K562 (cell line): ENCODE results near the gene IL21. TPM values are rescaled to one million over a fixed set of nuclear protein-coding genes. Genes with fewer than 3 reads are reported as not detected.

ENCODE experiments used
- CBX1 ChIP-seq: sonication (generic); IDR thresholded peaks from 2 replicates; pipeline ENCODE4 v1.6.1; 2016; ENCODE audit warnings: antibody characterized with exemption, low read depth, mild to moderate bottlenecking
- EP400 ChIP-seq: fragments of 450-650 bp; IDR thresholded peaks from 2 replicates; pipeline ENCODE4 v1.6.1; 2017; ENCODE audit warnings: antibody characterized with exemption, mild to moderate bottlenecking, moderate library complexity
- GTF2F1 ChIP-seq: IDR thresholded peaks from 2 replicates; pipeline ENCODE4 v1.6.1; 2011; ENCODE audit warnings: low read depth, low read length, improper control_type of control experiment
- HMG20B ChIP-seq: fragments of 250-450 bp; sonication (Bioruptor Pico); IDR thresholded peaks from 2 replicates; pipeline ENCODE4 v1.5.0; 2021; ENCODE audit warnings: mild to moderate bottlenecking
- HNRNPK ChIP-seq: fragments of 200-400 bp; formaldehyde crosslinking; IDR thresholded peaks from one replicate; pipeline ENCODE4 v1.6.1; 2018; ENCODE audit warnings: mild to moderate bottlenecking, low read depth, low read length; ENCODE audit not compliant: poor library complexity, severe bottlenecking
- MBD2 ChIP-seq: sonication (generic); IDR thresholded peaks from 2 replicates; pipeline ENCODE4 v1.6.1; 2016; ENCODE audit warnings: low read depth, borderline replicate concordance
- MEF2A ChIP-seq: IDR thresholded peaks from 2 replicates; pipeline ENCODE4 v1.6.1; 2011; ENCODE audit warnings: low read depth, mild to moderate bottlenecking, low read length, moderate library complexity; ENCODE audit not compliant: control insufficient read depth
- NFATC3 ChIP-seq: fragments of 450-650 bp; IDR thresholded peaks from 2 replicates; pipeline ENCODE4 v1.6.1; 2017; ENCODE audit warnings: mild to moderate bottlenecking
- NRF1 ChIP-seq, 2 experiments: fragments of 450-650 bp; IDR thresholded peaks in 1 of 2; conservative IDR thresholded peaks in 1 of 2; 2 replicates each; pipeline ENCODE4 v1.6.1; 2014; ENCODE audit warnings: mild to moderate bottlenecking in 2 of 2
- RBM25 ChIP-seq: fragments of 200-400 bp; formaldehyde crosslinking; IDR thresholded peaks from 2 replicates; pipeline ENCODE4 v1.6.1; 2018; ENCODE audit warnings: low read length, low read depth, moderate library complexity; ENCODE audit not compliant: severe bottlenecking
- SREBF1 ChIP-seq: fragments of 150-350 bp; IDR thresholded peaks from 2 replicates; pipeline ENCODE4 v1.6.1; 2014; ENCODE audit warnings: antibody characterized with exemption, low read depth, low read length, borderline replicate concordance
- ZBTB7A ChIP-seq: IDR thresholded peaks from 2 replicates; pipeline ENCODE4 v1.6.1; 2011; ENCODE audit warnings: low read depth, mild to moderate bottlenecking, low read length, moderate library complexity, borderline replicate concordance; ENCODE audit not compliant: control insufficient read depth
- ZNF124 ChIP-seq: sonication (generic); formaldehyde crosslinking; IDR thresholded peaks from 2 replicates; pipeline ENCODE4 v1.8.1; 2022; ENCODE audit warnings: missing genetic modification reagents
- ZNF354B ChIP-seq: fragments of 250-450 bp; sonication (Bioruptor Pico); IDR thresholded peaks from 2 replicates; pipeline ENCODE4 v1.4.0; 2020
- polyA plus RNA-seq, 8 experiments: library from polyadenylated mRNA; depleted of rRNA in 4 of 8; stranded (reverse) in 5 of 8; unstranded in 3 of 8; fragments of >200 nt; fragmentation: Nextera tagmentation in 2 of 8; fragmentation: Illumina TruSeq in 1 of 8; extraction: Ambion mirVana in 2 of 8; extraction: Trizol in 1 of 8; gene quantifications; 2 replicates each; pipeline versions ENCODE4 v1.2.1 to v1.2.3, GENCODE V29; 2011 to 2014; ENCODE audit warnings: inconsistent platforms in 1 of 8, missing spikeins in 1 of 8
- total RNA-seq, 7 experiments: library from RNA; depleted of rRNA in 6 of 7; stranded (reverse); fragments of >200 nt in 6 of 7; fragmentation: Illumina TruSeq in 2 of 7; extraction: Trizol in 2 of 7; gene quantifications; 2 replicates each; pipeline versions ENCODE4 v1.2.1 to v1.2.3, GENCODE V29; 2011 to 2021; ENCODE audit warnings: low replicate concordance in 1 of 7
- TF ChIP-seq, protein P1 (sequence below), 2 experiments: IDR thresholded peaks in 1 of 2; conservative IDR thresholded peaks in 1 of 2; 2 replicates each; pipeline ENCODE4 v1.6.1; 2016; ENCODE audit warnings: low read depth in 2 of 2, mild to moderate bottlenecking in 1 of 2, missing compliant biosample characterization in 1 of 2, missing genetic modification characterization in 1 of 2, moderate library complexity in 1 of 2
- TF ChIP-seq, protein P2 (sequence below): sonication (generic); formaldehyde crosslinking; IDR thresholded peaks from 2 replicates; pipeline ENCODE4 v1.8.0; 2022; ENCODE audit warnings: missing genetic modification reagents, mild to moderate bottlenecking, borderline replicate concordance
- TF ChIP-seq, protein P3 (sequence below): fragments of 250-450 bp; sonication (Bioruptor Pico); IDR thresholded peaks from 2 replicates; pipeline ENCODE4 v1.4.0; 2020; ENCODE audit warnings: mild to moderate bottlenecking, moderate library complexity, borderline replicate concordance
- TF ChIP-seq, protein P4 (sequence below): fragments of 250-450 bp; sonication (Bioruptor Pico); IDR thresholded peaks from 2 replicates; pipeline ENCODE4 v1.8.0; 2021; ENCODE audit warnings: mild to moderate bottlenecking, moderate library complexity

IL21 gene
- total and polyA plus RNA-seq, 9 of the 15 experiments (the other 6 are each of a cell fraction or from before 2014, with no cell fraction given) = not detected

DNA sequence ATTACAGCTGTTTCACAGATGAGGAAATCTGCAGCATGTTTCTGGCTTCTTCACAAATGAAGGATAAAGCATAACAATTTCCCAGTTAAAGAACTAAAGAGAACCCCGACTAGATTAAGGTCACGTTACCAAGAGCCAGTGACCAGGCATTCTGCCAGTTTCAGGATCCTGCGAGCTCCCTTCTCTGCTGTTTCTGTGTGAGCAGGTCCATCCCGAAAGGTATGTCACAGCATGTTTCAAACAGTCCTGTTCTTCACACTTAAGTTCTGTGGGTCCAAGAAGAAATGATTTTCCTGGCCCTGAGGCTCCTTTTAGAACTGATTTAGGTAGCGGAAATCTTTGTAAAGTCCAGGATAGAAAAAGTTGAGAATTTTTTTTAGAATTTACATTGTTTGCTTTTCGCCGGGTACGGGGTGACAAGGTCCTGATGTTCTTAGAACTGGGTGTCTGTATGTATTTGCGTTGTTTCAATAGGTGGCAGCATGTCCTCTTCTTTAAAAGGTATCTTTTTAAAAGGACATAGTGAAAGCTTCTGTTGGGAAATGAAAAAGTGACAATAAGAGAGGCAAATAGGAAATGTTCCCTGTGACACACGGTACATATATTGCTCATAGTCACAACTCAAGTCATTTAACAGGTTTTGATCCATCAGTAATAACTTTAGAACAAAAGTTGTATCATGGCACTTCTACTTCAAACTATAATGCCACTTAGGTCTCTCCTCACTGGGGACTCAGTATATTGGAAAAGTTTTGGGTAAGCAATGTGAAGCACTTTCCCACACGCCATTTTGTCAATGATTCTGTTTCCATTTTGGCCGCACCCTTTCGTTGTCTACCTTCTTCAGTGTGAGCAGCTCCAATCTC lies 18.4 kb downstream of the IL21 start (continued):
- TF ChIP-seq, protein P1, sequence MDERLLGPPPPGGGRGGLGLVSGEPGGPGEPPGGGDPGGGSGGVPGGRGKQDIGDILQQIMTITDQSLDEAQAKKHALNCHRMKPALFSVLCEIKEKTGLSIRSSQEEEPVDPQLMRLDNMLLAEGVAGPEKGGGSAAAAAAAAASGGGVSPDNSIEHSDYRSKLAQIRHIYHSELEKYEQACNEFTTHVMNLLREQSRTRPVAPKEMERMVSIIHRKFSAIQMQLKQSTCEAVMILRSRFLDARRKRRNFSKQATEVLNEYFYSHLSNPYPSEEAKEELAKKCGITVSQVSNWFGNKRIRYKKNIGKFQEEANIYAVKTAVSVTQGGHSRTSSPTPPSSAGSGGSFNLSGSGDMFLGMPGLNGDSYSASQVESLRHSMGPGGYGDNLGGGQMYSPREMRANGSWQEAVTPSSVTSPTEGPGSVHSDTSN (CRISPR knock-in tag; IDR thresholded peaks at IDR 0.05; ENCODE audit: low read depth) = no peak
- TF ChIP-seq, protein P1 (tag; conservative IDR thresholded peaks at IDR 0.05; ENCODE audit: low read depth) = peak; percentile 35; the same call in 1 of the 2 replicates
- TF ChIP-seq GTF2F1 = no peak
- no peak for TF ChIP-seq ZBTB7A
- no peak for TF ChIP-seq HMG20B (CRISPR knock-in tag)
- no peak for TF ChIP-seq NFATC3
- TF ChIP-seq MBD2 = no peak
- no peak for TF ChIP-seq NRF1 (conservative IDR thresholded peaks at IDR 0.05 in 1 of 2, IDR thresholded peaks at IDR 0.05 in 1 of 2)
- peak; percentile 31 for TF ChIP-seq EP400
- TF ChIP-seq, protein P2, sequence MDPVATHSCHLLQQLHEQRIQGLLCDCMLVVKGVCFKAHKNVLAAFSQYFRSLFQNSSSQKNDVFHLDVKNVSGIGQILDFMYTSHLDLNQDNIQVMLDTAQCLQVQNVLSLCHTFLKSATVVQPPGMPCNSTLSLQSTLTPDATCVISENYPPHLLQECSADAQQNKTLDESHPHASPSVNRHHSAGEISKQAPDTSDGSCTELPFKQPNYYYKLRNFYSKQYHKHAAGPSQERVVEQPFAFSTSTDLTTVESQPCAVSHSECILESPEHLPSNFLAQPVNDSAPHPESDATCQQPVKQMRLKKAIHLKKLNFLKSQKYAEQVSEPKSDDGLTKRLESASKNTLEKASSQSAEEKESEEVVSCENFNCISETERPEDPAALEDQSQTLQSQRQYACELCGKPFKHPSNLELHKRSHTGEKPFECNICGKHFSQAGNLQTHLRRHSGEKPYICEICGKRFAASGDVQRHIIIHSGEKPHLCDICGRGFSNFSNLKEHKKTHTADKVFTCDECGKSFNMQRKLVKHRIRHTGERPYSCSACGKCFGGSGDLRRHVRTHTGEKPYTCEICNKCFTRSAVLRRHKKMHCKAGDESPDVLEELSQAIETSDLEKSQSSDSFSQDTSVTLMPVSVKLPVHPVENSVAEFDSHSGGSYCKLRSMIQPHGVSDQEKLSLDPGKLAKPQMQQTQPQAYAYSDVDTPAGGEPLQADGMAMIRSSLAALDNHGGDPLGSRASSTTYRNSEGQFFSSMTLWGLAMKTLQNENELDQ (CRISPR knock-in tag) = no peak
- TF ChIP-seq RBM25 = no peak
- TF ChIP-seq, protein P3, sequence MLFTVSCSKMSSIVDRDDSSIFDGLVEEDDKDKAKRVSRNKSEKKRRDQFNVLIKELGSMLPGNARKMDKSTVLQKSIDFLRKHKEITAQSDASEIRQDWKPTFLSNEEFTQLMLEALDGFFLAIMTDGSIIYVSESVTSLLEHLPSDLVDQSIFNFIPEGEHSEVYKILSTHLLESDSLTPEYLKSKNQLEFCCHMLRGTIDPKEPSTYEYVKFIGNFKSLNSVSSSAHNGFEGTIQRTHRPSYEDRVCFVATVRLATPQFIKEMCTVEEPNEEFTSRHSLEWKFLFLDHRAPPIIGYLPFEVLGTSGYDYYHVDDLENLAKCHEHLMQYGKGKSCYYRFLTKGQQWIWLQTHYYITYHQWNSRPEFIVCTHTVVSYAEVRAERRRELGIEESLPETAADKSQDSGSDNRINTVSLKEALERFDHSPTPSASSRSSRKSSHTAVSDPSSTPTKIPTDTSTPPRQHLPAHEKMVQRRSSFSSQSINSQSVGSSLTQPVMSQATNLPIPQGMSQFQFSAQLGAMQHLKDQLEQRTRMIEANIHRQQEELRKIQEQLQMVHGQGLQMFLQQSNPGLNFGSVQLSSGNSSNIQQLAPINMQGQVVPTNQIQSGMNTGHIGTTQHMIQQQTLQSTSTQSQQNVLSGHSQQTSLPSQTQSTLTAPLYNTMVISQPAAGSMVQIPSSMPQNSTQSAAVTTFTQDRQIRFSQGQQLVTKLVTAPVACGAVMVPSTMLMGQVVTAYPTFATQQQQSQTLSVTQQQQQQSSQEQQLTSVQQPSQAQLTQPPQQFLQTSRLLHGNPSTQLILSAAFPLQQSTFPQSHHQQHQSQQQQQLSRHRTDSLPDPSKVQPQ (CRISPR knock-in tag) = no peak
- TF ChIP-seq HNRNPK = no peak
- no peak for TF ChIP-seq ZNF124
- TF ChIP-seq, protein P4, sequence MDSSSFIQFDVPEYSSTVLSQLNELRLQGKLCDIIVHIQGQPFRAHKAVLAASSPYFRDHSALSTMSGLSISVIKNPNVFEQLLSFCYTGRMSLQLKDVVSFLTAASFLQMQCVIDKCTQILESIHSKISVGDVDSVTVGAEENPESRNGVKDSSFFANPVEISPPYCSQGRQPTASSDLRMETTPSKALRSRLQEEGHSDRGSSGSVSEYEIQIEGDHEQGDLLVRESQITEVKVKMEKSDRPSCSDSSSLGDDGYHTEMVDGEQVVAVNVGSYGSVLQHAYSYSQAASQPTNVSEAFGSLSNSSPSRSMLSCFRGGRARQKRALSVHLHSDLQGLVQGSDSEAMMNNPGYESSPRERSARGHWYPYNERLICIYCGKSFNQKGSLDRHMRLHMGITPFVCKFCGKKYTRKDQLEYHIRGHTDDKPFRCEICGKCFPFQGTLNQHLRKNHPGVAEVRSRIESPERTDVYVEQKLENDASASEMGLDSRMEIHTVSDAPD = no peak
- no peak for TF ChIP-seq ZNF354B (CRISPR knock-in tag)
- TF ChIP-seq MEF2A = no peak
- TF ChIP-seq CBX1 = no peak
- no peak for TF ChIP-seq SREBF1
